Subcutaneous adipose tissue (tissue), 4 donors: ENCODE data around the gene FMN1. TPM values are rescaled to one million over a fixed set of nuclear protein-coding genes. Genes with fewer than 3 reads are reported as not detected.

Source experiments
- CTCF ChIP-seq: fragments of 450-650 bp; IDR thresholded peaks from one replicate; pipeline ENCODE4 v1.5.1; 2016; ENCODE audit warnings: low read depth, mild to moderate bottlenecking, control low read depth, antibody characterized with exemption, moderate library complexity
- total RNA-seq, 4 donors: library from RNA; depleted of rRNA; stranded (reverse); fragments of >200 nt; gene quantifications; one replicate each; pipeline ENCODE4 v1.1.0, GENCODE V29; 2016

Gene FMN1
- total RNA-seq, 4 donors from 2014 or later = 15.6 to 76.7 (median 53.9) TPM

GRCh38 chr15:33099739-33100138 lies 94.8 kb downstream of the FMN1 start:
- TF ChIP-seq CTCF = no peak

DNA sequence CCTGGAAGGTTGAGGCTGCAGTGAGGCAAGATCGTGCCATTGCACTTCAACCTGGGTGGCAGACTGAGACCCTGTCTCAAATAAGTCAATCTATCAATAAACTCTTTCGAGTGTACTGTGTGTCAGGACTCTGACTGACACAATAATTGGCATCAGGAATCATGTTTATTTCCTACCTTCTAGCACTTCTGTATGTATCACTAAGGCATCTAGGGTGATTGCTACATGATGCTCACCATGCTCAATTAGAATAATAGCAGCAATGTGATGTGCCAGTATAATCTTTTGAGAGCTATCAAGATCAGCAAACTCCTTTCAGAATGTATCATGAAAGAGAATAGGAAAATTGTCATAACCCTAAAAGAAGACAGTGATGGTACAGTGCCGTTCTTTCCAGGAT lies 95.3 kb downstream of the FMN1 start:
- TF ChIP-seq CTCF = no peak

DNA sequence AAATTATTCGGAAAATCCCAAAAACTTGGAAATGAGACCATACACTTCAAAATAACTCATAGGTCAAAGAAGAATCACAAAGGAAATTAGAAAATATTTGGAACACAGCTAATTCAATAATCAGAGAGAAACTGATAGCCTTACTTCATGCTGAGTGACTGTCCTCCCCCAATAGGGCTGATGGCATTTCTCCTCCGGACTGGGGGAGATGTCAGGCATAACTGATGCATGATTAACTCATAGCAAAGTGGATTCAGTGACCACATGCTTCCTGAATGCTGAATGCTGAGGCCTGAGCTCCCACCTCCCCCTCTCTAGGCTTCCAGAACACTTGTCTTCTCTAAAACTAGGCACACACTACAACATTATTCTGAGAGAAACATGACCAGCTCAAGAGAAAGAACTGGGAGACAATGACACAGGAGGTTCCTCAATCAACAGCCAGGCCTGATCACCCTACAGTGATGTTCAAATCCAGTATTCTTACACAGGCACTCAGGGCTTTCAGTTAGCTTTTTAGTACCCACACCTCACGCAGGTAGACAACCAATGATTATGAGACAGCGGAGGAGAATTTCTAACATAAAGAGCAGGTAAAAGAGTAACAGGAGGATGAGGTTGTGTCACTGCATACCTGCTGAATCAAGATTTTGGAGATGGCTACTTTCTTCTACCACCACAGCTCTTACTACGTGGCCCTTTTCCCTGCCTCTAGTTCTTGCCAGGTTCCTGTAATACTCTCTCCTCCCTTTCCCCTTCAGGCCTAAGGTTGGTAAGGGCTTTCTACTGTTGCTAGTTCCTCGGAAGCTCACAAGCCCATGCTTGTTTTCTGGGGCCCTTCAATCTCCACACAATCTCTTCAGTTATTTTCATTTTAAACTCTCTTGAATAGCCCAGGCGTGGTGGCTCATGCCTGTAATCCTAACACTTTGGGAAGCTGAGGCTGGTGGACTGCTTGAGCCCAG lies 96.1 kb downstream of the FMN1 start:
- TF ChIP-seq CTCF = no peak

- TF ChIP-seq CTCF = no peak
These were observed 98.4 kb downstream of the FMN1 start for GRCh38 chr15:33096134-33096533.

DNA sequence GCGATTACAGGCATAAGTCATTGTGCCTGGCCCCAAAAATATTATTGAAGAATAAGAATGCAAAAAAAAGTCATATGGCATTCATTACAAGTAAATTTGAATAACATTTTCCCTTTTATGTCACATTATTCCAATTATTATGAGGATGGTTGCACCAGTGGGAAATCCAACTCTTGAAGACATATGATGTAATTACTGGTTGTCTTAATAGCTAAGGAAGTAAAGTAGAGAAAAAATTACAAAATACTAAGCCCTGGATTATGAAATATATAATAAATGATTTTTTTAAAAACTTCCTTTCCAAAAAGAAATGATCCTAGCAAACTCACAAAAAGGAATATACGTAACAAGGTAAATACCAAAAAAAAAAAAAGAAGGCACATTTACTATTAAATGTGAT lies 98.9 kb downstream of the FMN1 start:
- TF ChIP-seq CTCF = no peak

- no peak for TF ChIP-seq CTCF
These were observed 100.2 kb downstream of the FMN1 start for GRCh38 chr15:33094336-33094735.

DNA sequence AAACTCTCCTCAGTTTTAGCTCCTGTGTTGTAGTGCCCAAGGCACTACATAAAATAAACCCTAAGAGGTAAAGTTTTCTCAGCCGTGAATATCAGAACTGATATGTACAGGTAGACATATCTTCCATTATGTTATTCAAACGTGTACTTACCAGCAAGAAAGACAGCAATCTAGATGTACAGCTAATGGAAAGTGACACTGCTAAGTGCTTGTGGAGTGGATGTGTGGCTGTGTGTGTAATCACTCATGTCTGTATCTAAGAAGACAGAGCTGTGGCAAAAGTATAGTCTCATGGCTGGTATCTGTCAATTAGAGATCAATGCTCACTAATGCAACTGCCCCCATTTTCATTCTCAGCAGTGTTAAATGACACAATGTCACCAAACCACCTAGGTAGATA lies 101.3 kb downstream of the FMN1 start:
- no peak for TF ChIP-seq CTCF
